Lower lobe of right lung (tissue), 2 donors: ENCODE data around the gene PKLR. TPM values are rescaled to one million over a fixed set of nuclear protein-coding genes. Genes with fewer than 3 reads are reported as not detected.

Experiments
- ATAC-seq, 2 donors: fragments of 200-7000 bp; cut with Tn5 transposase; one replicate each; pipeline ENCODE4 v1.9.1; 2020 to 2022; ENCODE audit warnings: mild to moderate bottlenecking in 2 of 2, moderate library complexity in 2 of 2
- DNase-seq: peaks from one replicate; pipeline ENCODE4 v3.0.0-alpha.2; 2020
- H3K27ac ChIP-seq: fragments of 200-600 bp; one replicate; pipeline ENCODE4 v1.8.0; 2022
- H3K27me3 ChIP-seq: fragments of 200-600 bp; one replicate; pipeline ENCODE4 v1.8.0; 2022; ENCODE audit warnings: low read depth
- H3K36me3 ChIP-seq: fragments of 200-600 bp; one replicate; pipeline ENCODE4 v1.8.0; 2022; ENCODE audit warnings: mild to moderate bottlenecking
- H3K4me1 ChIP-seq: fragments of 200-600 bp; one replicate; pipeline ENCODE4 v1.8.0; 2022
- H3K4me3 ChIP-seq: fragments of 200-600 bp; one replicate; pipeline ENCODE4 v1.8.0; 2022; ENCODE audit warnings: mild to moderate bottlenecking
- H3K9me3 ChIP-seq: fragments of 200-600 bp; one replicate; pipeline ENCODE4 v1.8.0; 2022
- intact Hi-C: fragments of 100-400 bp; cut with DNase I; formaldehyde crosslinking; loops from one replicate; pipeline ENCODE4 v1.11.0; 2022
- microRNA-seq: library from miRNA; unstranded; fragments of <30 nt; microRNA quantifications from one replicate; pipeline ENCODE4 v1.2.0, GENCODE V29; 2020; ENCODE audit warnings: borderline number of aligned reads
- total RNA-seq: library from RNA; stranded (reverse); fragmentation: NEBNext Ultra II Directional; extraction: Animal tissue kit (Norgen Biotek cat#: 25700); gene quantifications from one replicate; pipeline ENCODE4 v1.2.1, GENCODE V29; 2021
- TF ChIP-seq, protein P1 (sequence below): fragments of 200-600 bp; IDR thresholded peaks from one replicate; pipeline ENCODE4 v1.8.0; 2022; ENCODE audit warnings: antibody characterized with exemption, mild to moderate bottlenecking
- donor health status: DM: no; HTN: yes; CAD: no; lungs with severe emphysema.

Gene PKLR
- total RNA-seq, 1 donor from 2014 or later = not detected

DNA sequence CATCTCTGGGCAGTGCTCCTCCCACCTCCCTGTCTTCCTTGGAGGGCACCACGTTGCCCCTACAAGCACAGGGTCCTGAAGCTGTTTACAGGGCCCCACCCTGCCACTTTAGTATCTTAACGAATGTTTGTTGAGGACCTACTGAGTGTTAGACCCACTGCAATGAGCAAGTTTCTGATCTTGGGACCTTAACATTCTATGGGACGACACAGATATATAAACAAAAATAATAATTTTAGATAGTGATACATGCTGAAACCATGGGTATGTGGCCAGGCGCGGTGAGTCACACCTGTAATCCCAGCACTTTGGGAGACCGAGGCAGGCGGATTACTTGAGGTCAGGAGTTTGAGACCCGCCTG lies 56.1 kb downstream of the PKLR start:
- TF ChIP-seq, protein P1, sequence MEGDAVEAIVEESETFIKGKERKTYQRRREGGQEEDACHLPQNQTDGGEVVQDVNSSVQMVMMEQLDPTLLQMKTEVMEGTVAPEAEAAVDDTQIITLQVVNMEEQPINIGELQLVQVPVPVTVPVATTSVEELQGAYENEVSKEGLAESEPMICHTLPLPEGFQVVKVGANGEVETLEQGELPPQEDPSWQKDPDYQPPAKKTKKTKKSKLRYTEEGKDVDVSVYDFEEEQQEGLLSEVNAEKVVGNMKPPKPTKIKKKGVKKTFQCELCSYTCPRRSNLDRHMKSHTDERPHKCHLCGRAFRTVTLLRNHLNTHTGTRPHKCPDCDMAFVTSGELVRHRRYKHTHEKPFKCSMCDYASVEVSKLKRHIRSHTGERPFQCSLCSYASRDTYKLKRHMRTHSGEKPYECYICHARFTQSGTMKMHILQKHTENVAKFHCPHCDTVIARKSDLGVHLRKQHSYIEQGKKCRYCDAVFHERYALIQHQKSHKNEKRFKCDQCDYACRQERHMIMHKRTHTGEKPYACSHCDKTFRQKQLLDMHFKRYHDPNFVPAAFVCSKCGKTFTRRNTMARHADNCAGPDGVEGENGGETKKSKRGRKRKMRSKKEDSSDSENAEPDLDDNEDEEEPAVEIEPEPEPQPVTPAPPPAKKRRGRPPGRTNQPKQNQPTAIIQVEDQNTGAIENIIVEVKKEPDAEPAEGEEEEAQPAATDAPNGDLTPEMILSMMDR = no peak

DNA sequence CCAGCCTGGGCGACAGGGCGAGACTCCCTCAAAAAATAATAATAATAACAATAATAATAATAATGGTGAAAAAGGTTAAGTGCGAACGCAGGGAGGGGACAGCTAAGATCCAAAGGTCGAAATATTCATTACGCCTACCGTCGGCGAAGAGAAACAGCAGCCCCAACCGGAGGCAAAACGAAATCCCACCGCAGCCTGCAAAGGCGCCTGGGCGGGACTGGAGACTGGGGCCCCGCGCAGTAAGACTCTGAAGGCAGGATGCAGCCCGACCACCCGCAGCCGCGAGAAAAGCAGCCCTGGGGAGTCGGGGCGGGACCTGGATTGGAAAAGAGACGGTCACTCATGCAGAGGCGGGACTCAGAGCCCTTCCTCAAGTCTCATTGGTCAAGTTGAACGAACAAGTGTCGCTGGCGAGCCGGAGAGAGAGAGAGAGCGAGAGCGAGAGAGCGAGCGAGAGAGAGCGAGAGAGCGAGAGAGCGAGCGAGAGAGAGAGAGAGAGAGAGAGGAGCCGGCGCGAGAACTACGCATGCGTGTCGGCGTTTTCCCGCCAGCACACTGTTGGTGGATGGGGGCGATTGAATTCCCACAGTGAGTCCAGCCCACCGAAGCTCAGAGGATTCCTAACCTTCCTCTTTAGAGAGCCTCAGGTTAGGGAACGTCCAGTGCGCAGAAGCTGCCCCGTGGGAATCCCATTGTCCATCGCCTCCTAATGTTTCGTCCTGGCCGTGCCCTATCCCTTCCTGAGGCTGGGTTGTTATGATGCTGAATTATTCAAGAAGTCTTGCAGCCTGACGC lies 56.7 kb downstream of the PKLR start:
- DNase-seq (peak; percentile 96), ATAC-seq (peak; percentile 95)
- intact Hi-C loops = no loop called here
- Histone ChIP-seq H3K36me3 (peaks cover 10% of the 10 kb centered on the region), H3K4me1 (peaks cover 33% of the 10 kb centered on the region), H3K4me3 (peak overlapping the region; percentile 80), H3K27me3 (no peaks in the 10 kb centered on the region), H3K27ac (peak overlapping the region; percentile 93), H3K9me3 (no peaks in the 10 kb centered on the region)
- TF ChIP-seq, protein P1 = no peak

More for the DNA sequence above, 56.1 kb downstream of the PKLR start:
- peaks cover 9% of the 10 kb centered on the region for H3K36me3 ChIP-seq
- no peaks in the 10 kb centered on the region for H3K27me3 ChIP-seq
- peak overlapping the region; percentile 93 for H3K27ac ChIP-seq
- no peaks in the 10 kb centered on the region for H3K9me3 ChIP-seq
- intact Hi-C loops = no loop called here
- peaks cover 33% of the 10 kb centered on the region for H3K4me1 ChIP-seq
- H3K4me3 ChIP-seq = peak overlapping the region; percentile 80
- DNase-seq = no peak
- no peak for ATAC-seq

DNA sequence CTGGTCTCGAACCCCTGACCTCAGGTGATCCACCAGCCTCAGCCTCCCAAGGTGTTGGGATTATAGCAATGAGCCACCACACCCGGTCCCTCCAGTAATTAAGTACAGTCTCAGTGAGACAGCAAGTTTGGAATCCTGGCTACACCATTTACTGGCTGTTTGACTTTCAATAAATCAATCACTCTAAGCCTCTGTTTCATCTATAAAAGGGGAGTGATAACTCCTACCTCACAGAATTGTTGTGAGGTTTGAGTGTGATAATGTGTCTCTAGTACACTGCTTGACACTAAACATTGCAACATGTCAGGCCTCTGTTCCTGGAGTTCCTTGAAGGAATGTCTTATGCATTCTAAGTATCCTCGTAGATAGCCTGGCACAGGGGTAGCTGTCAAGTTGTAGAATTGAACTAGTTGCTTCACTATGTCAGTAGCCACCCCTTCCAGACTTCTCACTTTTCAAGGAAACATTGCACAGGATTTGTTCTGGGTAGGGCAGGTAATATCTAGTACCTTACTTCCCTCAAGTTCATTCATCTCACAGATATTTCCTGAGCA lies 58.4 kb downstream of the PKLR start:
- Histone ChIP-seq H3K27ac (peak overlapping the region; percentile 93), H3K4me1 (peaks cover 33% of the 10 kb centered on the region), H3K36me3 (peaks cover 18% of the 10 kb centered on the region), H3K27me3 (no peaks in the 10 kb centered on the region), H3K4me3 (peak overlapping the region; percentile 80), H3K9me3 (no peaks in the 10 kb centered on the region)
- DNase-seq = no peak
- ATAC-seq = no peak
- TF ChIP-seq, protein P1 = no peak
- intact Hi-C loops = no loop called here

DNA sequence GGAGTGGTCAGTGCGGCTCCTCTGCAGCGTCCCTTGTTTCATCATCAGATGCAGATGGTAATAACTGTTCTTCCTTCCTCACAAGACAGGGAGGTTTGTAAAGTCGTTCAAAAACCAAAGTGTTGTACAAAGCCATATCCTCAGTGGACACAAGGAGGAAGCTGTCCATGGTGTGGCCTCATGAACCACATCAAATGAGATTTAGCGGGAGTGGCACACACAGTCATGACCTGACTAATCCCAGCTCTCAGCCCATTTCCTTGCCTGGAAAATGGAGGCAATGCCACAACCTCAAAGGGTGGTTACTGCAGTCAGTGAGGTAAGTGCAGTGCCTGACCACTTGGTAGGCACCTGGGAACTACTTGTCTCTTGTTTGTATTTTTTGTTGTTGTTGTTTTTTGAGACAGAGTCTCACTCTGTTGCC lies 59.4 kb downstream of the PKLR start:
- Histone ChIP-seq H3K9me3 (no peaks in the 10 kb centered on the region), H3K4me1 (peaks cover 33% of the 10 kb centered on the region), H3K36me3 (peaks cover 21% of the 10 kb centered on the region), H3K27ac (peak overlapping the region; percentile 29), H3K4me3 (no peak overlapping the region), H3K27me3 (no peaks in the 10 kb centered on the region)
- no peak for DNase-seq
- peak; percentile 2 to 15 for ATAC-seq
- intact Hi-C loops = no loop called here
- TF ChIP-seq, protein P1 = no peak

DNA sequence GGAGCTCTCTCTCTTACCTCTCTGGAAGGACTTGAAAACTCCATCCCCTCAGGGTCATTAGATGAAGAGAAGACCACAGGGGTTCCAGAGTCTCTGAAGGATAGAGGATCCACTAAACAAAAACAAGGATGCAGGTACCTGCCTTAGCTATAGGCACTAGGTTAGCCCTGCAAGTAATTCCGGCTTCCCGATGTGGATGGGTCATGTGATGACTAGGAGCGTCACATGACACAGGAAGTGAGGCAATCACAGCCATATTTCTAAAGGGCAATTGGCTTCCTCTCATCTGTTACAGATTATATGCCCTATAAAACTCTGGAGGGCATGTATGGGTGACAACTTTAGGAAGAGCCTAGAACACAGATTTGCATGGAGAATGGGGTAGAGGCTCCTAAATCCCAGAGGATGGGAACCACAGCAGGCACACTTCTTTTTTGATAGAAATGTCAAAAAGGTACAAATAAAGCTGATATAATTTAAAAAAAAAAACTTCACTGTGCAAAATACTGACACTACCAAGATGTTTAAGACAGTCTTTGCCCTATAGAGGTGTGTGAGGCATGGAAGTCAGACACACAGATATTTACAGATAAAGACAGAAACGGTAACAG lies 60.1 kb downstream of the PKLR start:
- Histone ChIP-seq H3K27me3 (no peaks in the 10 kb centered on the region), H3K9me3 (no peaks in the 10 kb centered on the region), H3K4me1 (peaks cover 33% of the 10 kb centered on the region), H3K27ac (peak overlapping the region; percentile 29), H3K4me3 (peak overlapping the region; percentile 54), H3K36me3 (peaks cover 27% of the 10 kb centered on the region)
- TF ChIP-seq, protein P1 = no peak
- intact Hi-C loops = no loop called here
- DNase-seq = no peak
- peak; percentile 55 to 62 for ATAC-seq

Small RNAs within 50 kb of the gene (microRNA-seq; reads per million reads assigned to microRNA genes)
- not detected for gene MIR555

Other genes starting within 250 kb of the PKLR start
- 7.4 TPM for gene EFNA4, start 237.7 kb downstream of the PKLR start, total RNA-seq
- gene EFNA3, start 222.6 kb downstream of the PKLR start, total RNA-seq = 1.0 TPM
- 144 TPM for gene EFNA1, start 173.6 kb downstream of the PKLR start, total RNA-seq
- gene SLC50A1, start 165.6 kb downstream of the PKLR start, total RNA-seq = 42.6 TPM
- gene DPM3, start 160.9 kb downstream of the PKLR start, total RNA-seq = 62.3 TPM
- 173 TPM for gene KRTCAP2, start 128.1 kb downstream of the PKLR start, total RNA-seq
- 0.35 TPM for gene TRIM46, start 127.6 kb downstream of the PKLR start, total RNA-seq
- 24.4 TPM for gene THBS3, start 93.5 kb downstream of the PKLR start, total RNA-seq
- gene MTX1, start 92.7 kb downstream of the PKLR start, total RNA-seq = 27.9 TPM
- 22.9 TPM for gene ENTREP3, start 46.0 kb downstream of the PKLR start, total RNA-seq
- gene SCAMP3, start 39.1 kb downstream of the PKLR start, total RNA-seq = 70.2 TPM
- 51.1 TPM for gene CLK2, start 27.9 kb downstream of the PKLR start, total RNA-seq
- 4.2 TPM for gene HCN3, start 24.0 kb downstream of the PKLR start, total RNA-seq
- 184 TPM for gene FDPS, start 7.4 kb upstream of the PKLR start, total RNA-seq
- 27.6 TPM for gene RUSC1, start 19.5 kb upstream of the PKLR start, total RNA-seq